Measurements from ENCODE around the gene SOD3.

SOD3 gene

GRCh38 chr4:24775750-24776149 is 19.6 kb upstream of the SOD3 start:
- no peak for DNase-seq

GRCh38 chr4:24777536-24778463 is 17.6 kb upstream of the SOD3 start:
- no peak for DNase-seq

GRCh38 chr4:24778464-24779225 is 16.7 kb upstream of the SOD3 start:
- no peak for DNase-seq

- no peak for DNase-seq
Measured at GRCh38 chr4:24780936-24781495, 14.4 kb upstream of the SOD3 start.

- no peak for DNase-seq
Measured at GRCh38 chr4:24781999-24782745, 13.2 kb upstream of the SOD3 start.

- DNase-seq, result no peak
Measured at GRCh38 chr4:24783506-24783905, 11.9 kb upstream of the SOD3 start.

- no peak for DNase-seq
Measured at GRCh38 chr4:24791043-24791442, 4.3 kb upstream of the SOD3 start.

GRCh38 chr4:24792552-24792951 is 2.8 kb upstream of the SOD3 start:
- no peak for DNase-seq

- no peak for DNase-seq
Measured at GRCh38 chr4:24793219-24794005, 2.0 kb upstream of the SOD3 start.

GRCh38 chr4:24794051-24794450 is 1.3 kb upstream of the SOD3 start:
- DNase-seq, result no peak

- peak in 2 of 14 donors; percentile 31 to 75 for DNase-seq
Measured at GRCh38 chr4:24794480-24794879, 893 bp upstream of the SOD3 start.

- DNase-seq, result peak in 1 of 14 donors; percentile 30
Measured at GRCh38 chr4:24795666-24796381, 451 bp downstream of the SOD3 start.

GRCh38 chr4:24796620-24797019 is 1.2 kb downstream of the SOD3 start:
- no peak for DNase-seq

- DNase-seq, result no peak
Measured at GRCh38 chr4:24798036-24798610, 2.8 kb downstream of the SOD3 start.

- no peak for DNase-seq
Measured at GRCh38 chr4:24799196-24799543, 3.8 kb downstream of the SOD3 start.

- DNase-seq, result no peak
Measured at GRCh38 chr4:24799544-24800324, 4.4 kb downstream of the SOD3 start.

GRCh38 chr4:24800325-24800895 is 5.0 kb downstream of the SOD3 start:
- DNase-seq, result no peak

GRCh38 chr4:24801136-24801855 is 5.9 kb downstream of the SOD3 start:
- DNase-seq, result no peak

- no peak for DNase-seq
Measured at GRCh38 chr4:24802648-24803047, 7.3 kb downstream of the SOD3 start.

All from C1 segment of cervical spinal cord (tissue), 14 donors.